SK-N-MC (cell line): ENCODE data around the gene USP7.

Experiments
- EZH2 ChIP-seq: fragments of 200-600 bp; sonication (generic); IDR thresholded peaks from one replicate; pipeline ENCODE4 v1.6.1; 2017; ENCODE audit warnings: antibody characterized with exemption
- FOXP2 ChIP-seq: optimal IDR thresholded peaks from 2 replicates; pipeline ENCODE3; 2011; ENCODE audit warnings: mild to moderate bottlenecking, moderate library complexity; ENCODE audit not compliant: insufficient read depth; ENCODE audit errors: extremely low read length, control extremely low read depth
- POLR2AphosphoS5 ChIP-seq: IDR thresholded peaks from 2 replicates; pipeline ENCODE4 v1.6.1; 2012; ENCODE audit warnings: mild to moderate bottlenecking, low read depth, low read length, borderline replicate concordance

DNA sequence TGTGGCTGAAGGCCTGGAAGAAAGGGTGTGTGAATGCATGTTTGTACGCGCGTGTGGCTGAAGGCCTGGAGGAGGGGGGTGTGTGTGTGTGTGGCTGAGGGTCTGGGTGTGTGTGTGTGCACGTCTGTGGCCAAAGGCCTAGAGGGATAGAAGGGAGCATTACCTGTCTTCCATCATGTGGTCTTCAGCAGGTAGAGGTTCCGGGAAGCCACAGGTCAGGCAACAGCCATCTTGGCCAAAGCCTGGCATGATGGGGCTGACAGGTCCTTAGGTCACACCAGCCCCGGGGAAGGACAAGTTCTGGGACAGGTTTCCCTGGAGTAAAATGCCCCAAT lies 76.3 kb downstream of the USP7 start:
- no peak for TF ChIP-seq POLR2AphosphoS5
- TF ChIP-seq EZH2 = no peak
- no peak for TF ChIP-seq FOXP2
